H54 (cell line): Measurements from ENCODE around the gene NLRX1.

ENCODE experiments used
- DNase-seq: peaks from one replicate; pipeline ENCODE4 v3.0.0; 2011; ENCODE audit warnings: low spot score, mixed read lengths; ENCODE audit not compliant: insufficient read length
- FAIRE-seq: peaks from 3 replicates; lab custom pipeline; 2011; peaks lifted over from hg19 to GRCh38; lab: Jason Lieb, UNC
- POLR2A ChIP-seq: IDR thresholded peaks from 2 replicates; pipeline ENCODE4 v1.6.1; 2011; ENCODE audit warnings: low read depth, mild to moderate bottlenecking, low read length

The NLRX1 gene

GRCh38 chr11:119229288-119229672 lies 60.8 kb downstream of the NLRX1 start:
- DNase-seq (no peak), FAIRE-seq (no peak)
- TF ChIP-seq POLR2A = no peak

GRCh38 chr11:119229741-119230140 lies 61.2 kb downstream of the NLRX1 start:
- no peak for TF ChIP-seq POLR2A
- FAIRE-seq (no peak), DNase-seq (no peak)
